Activated T-cell treated with anti-CD3 and anti-CD28 coated beads, Interleukin-2, amount 50 U/mL, for 24 hours (primary cell): Measurements from ENCODE around the gene BAIAP2L1.

Source experiments
- DNase-seq: peaks from one replicate; pipeline ENCODE4 v3.0.0-alpha.2; 2020
- H3K27ac Mint-ChIP-seq: 2 replicates; pipeline ENCODE4 v1.8.0; 2020; ENCODE audit warnings: mild to moderate bottlenecking, mixed read lengths
- H3K27me3 Mint-ChIP-seq: 2 replicates; pipeline ENCODE4 v1.8.0; 2020; ENCODE audit warnings: mixed read lengths
- H3K36me3 Mint-ChIP-seq: 2 replicates; pipeline ENCODE4 v1.8.0; 2020; ENCODE audit warnings: low read depth, mixed read lengths
- H3K4me1 Mint-ChIP-seq: 2 replicates; pipeline ENCODE4 v1.8.0; 2020; ENCODE audit warnings: low read depth, mixed read lengths
- H3K4me3 Mint-ChIP-seq: 2 replicates; pipeline ENCODE4 v1.8.0; 2020; ENCODE audit warnings: mild to moderate bottlenecking, moderate library complexity, mixed read lengths
- H3K9me3 Mint-ChIP-seq: 2 replicates; pipeline ENCODE4 v1.8.0; 2020; ENCODE audit warnings: mixed read lengths

The BAIAP2L1 gene

DNA sequence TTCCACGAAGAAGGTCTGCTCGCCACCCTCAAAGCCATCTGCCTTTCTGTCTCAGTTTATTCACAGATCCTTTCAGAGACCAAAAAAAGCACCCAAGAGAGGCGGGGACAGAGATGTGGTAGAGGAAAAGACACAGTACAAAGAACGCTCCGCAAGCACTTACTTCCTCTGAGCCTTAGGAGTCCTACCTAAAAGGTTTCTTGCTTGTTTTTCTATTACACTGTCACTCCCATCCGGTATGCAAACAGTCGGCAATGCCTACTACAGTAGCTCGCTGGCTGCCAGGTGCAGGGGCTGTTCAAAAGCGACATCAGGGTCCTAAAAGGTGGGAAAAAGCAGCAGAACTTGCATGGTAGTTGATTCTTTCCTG, 149.7 kb downstream of the BAIAP2L1 start:
- Mint-ChIP-seq H3K4me1 (peaks cover 62% of the 10 kb centered on the region), H3K36me3 (peaks cover 47% of the 10 kb centered on the region)
- peak; percentile 61 for DNase-seq

DNA sequence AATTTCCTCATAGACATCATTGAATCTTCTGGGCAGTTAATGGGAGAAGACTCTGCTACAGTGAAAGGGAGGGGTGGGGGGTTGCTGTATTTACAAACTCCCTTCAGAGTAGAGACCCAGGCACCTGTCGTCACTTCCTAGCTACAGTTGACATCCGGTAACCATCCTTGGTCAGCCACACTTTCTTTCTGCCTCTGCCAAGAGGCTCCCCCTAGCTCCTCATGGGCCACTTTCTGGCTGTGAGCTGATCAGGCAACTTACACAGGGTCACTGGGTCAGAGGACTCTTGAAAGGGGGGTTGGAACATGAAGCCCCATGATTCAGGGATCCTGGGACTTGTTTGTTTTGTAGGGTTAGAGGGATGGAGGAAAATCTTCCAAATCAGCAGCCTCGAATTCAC, 150.1 kb downstream of the BAIAP2L1 start:
- peak; percentile 54 for DNase-seq

More for the DNA sequence above, 149.7 kb downstream of the BAIAP2L1 start:
- H3K27ac Mint-ChIP-seq = peak overlapping the region; percentile 97
- peak overlapping the region; percentile 98 for H3K4me3 Mint-ChIP-seq
- no peaks in the 10 kb centered on the region for H3K27me3 Mint-ChIP-seq
- no peaks in the 10 kb centered on the region for H3K9me3 Mint-ChIP-seq

DNA sequence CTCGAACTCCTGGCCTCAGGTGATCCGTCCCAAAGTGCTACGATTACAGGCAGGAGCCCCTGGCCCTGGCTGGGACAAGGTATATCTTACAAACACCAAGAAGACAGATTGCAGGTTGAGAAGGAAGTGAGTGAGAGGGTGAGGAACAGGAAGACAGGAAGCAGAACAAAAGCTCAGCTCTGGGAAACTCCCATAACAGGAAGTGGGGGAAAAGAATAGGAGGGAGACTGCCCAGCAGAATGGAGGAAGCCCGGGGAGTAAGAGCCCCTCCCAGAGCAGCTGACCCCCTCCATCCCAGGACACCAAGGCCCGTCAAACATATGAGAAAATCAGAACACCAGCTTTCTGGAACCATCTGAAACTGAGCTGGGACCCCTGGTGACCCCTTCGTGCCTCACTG, 151.8 kb downstream of the BAIAP2L1 start:
- peaks cover 55% of the 10 kb centered on the region for H3K36me3 Mint-ChIP-seq
- peaks cover 53% of the 10 kb centered on the region for H3K4me1 Mint-ChIP-seq
- H3K27me3 Mint-ChIP-seq = no peaks in the 10 kb centered on the region
- no peaks in the 10 kb centered on the region for H3K9me3 Mint-ChIP-seq
- H3K27ac Mint-ChIP-seq = peak overlapping the region; percentile 97
- peak overlapping the region; percentile 49 for H3K4me3 Mint-ChIP-seq
- no peak for DNase-seq

More for the DNA sequence above, 150.1 kb downstream of the BAIAP2L1 start:
- H3K36me3 Mint-ChIP-seq = peaks cover 48% of the 10 kb centered on the region
- H3K27me3 Mint-ChIP-seq = no peaks in the 10 kb centered on the region
- peaks cover 61% of the 10 kb centered on the region for H3K4me1 Mint-ChIP-seq
- peak overlapping the region; percentile 97 for H3K27ac Mint-ChIP-seq
- peak overlapping the region; percentile 98 for H3K4me3 Mint-ChIP-seq
- H3K9me3 Mint-ChIP-seq = no peaks in the 10 kb centered on the region

DNA sequence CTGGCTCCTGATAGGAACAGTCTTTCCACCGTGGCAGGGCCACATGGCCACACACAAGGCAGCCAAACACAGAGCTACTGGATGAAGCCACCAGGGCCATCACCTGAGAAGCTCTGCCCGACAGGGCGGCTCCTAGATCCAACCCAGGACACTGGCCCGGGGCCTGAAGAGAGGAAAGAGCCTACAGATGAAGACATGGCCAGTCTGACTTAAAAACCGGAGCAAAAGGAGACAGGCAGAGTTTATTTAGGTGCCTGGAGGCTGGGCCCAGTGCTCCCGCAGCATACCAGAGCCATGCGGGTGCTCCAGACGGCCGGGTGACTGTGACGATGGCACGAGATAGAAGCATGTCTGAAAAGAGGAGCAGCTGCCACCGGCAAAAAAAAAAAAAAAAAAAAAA, 152.7 kb downstream of the BAIAP2L1 start:
- no peak for DNase-seq
- peak overlapping the region; percentile 85 for H3K27ac Mint-ChIP-seq
- H3K9me3 Mint-ChIP-seq = no peaks in the 10 kb centered on the region
- H3K27me3 Mint-ChIP-seq = no peaks in the 10 kb centered on the region
- H3K4me1 Mint-ChIP-seq = peaks cover 49% of the 10 kb centered on the region
- H3K36me3 Mint-ChIP-seq = peaks cover 61% of the 10 kb centered on the region
- H3K4me3 Mint-ChIP-seq = no peak overlapping the region

DNA sequence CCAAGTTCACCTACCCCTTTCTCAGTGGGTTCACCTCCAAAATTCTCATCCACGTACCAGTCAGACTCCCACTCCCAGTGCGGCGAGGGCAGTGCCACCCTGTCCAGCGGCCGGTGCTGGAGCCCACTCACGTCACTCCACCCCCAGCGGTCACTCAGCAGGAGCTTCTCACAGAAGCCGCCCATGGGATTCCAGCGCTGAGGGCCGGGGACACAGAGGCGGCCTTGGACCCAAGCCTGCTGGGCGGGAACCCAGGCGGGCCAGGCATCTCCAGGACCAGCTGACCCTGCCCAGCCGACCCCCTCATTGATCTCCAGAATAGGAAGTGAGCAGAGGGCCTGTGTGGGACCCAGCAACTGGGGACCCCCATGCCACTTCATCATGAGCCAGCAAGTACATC, 156.0 kb downstream of the BAIAP2L1 start:
- H3K9me3 Mint-ChIP-seq = no peaks in the 10 kb centered on the region

DNA sequence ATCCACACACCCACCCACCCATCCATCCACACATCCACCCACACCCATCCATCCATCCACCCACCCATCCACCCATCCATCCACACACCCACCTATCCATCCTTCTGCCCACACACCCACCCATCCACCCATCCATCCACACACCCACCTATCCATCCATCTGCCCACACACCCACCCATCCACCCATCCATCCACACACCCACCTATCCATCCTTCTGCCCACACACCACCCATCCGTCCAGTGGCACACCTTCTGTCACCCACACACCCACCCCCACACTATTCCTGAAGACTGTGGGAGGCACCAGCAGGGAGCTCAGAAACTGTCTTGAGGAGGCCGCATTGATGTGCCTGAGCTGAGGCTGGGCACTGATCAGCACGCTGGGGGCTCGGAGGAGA, 158.0 kb downstream of the BAIAP2L1 start:
- Mint-ChIP-seq H3K9me3 (no peaks in the 10 kb centered on the region), H3K4me1 (peaks cover 9% of the 10 kb centered on the region), H3K27ac (no peak overlapping the region), H3K27me3 (no peaks in the 10 kb centered on the region), H3K4me3 (no peak overlapping the region), H3K36me3 (peaks cover 70% of the 10 kb centered on the region)
- no peak for DNase-seq

More for the DNA sequence above, 156.0 kb downstream of the BAIAP2L1 start:
- Mint-ChIP-seq H3K4me3 (no peak overlapping the region), H3K36me3 (peaks cover 63% of the 10 kb centered on the region), H3K27ac (no peak overlapping the region), H3K27me3 (no peaks in the 10 kb centered on the region), H3K4me1 (peaks cover 25% of the 10 kb centered on the region)
- no peak for DNase-seq

DNA sequence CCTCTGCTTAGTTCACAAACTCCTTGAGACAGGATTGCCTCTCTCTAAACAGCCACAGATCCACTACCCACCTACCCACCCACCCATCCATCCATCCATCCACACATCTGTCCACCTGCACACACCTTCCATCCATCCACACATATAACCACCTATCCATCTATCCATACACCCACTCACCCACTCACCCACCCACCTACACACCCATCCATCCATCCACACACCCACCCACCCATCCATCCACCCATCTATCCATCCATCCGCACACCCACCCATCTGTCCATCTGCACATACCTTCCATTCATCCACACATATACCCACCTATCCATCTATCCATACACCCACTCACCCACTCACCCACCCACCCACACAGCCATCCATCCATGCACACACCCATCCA, 158.5 kb downstream of the BAIAP2L1 start:
- Mint-ChIP-seq H3K9me3 (no peaks in the 10 kb centered on the region), H3K27me3 (no peaks in the 10 kb centered on the region), H3K4me1 (peaks cover 5% of the 10 kb centered on the region), H3K4me3 (no peak overlapping the region), H3K36me3 (peaks cover 70% of the 10 kb centered on the region), H3K27ac (no peak overlapping the region)
- DNase-seq = no peak

DNA sequence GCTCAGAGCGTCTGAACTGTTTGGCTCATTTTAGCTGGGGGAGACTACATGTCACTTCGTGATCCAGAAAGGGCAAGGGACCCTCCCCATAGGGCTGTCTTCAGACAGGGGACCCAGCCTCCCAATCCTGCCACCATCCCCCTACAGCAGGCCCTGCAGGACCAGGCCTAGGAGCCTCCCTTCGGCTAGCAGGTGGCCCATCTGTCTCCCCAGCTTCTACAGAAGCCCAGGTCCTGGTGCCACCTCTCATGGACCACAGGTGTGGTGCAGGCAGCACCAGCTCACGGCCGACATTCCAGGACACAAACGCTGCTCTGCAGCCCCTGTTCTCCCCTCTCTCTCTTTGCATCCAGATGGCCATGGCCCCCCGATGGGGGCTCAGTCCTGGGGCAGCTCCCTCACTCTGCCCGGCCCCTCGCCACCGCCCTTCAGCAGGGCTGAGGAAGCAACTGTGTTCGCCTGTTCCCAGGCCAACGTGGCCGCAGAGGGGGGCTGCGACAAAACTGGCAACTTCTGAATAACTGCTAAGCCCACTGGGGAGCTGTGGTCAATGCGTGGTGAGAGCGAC, 159.1 kb downstream of the BAIAP2L1 start:
- no peaks in the 10 kb centered on the region for H3K27me3 Mint-ChIP-seq
- H3K4me3 Mint-ChIP-seq = no peak overlapping the region
- peaks cover 4% of the 10 kb centered on the region for H3K4me1 Mint-ChIP-seq
- H3K27ac Mint-ChIP-seq = no peak overlapping the region
- DNase-seq = no peak
- H3K9me3 Mint-ChIP-seq = no peaks in the 10 kb centered on the region
- peaks cover 69% of the 10 kb centered on the region for H3K36me3 Mint-ChIP-seq
